Activated naive CD4-positive, alpha-beta T cell treated with anti-CD3 and anti-CD28 coated beads, Interleukin-2, amount 50 U/mL, for 72 hours (primary cell): ENCODE results near the gene DPP8. TPM values are rescaled to one million over a fixed set of nuclear protein-coding genes. Genes with fewer than 3 reads are reported as not detected.

Experiments used
- ATAC-seq, 2 donors: fragments of 150-1000 bp; cut with Tn5 transposase; 2 replicates each; pipeline ENCODE4 v1.10.0; 2021; ENCODE audit warnings: mild to moderate bottlenecking in 2 of 2, moderate library complexity in 2 of 2
- DNase-seq, 2 donors: peaks; one replicate each; pipeline ENCODE4 v3.0.0; 2021 to 2022; ENCODE audit warnings: low spot score in 2 of 2
- H3K27ac Mint-ChIP-seq, 2 donors: one replicate each; pipeline ENCODE4 v1.8.0; 2022; ENCODE audit warnings: mild to moderate bottlenecking in 2 of 2, mixed read lengths in 2 of 2
- H3K36me3 Mint-ChIP-seq, 2 donors: one replicate each; pipeline ENCODE4 v1.8.0; 2022; ENCODE audit warnings: mixed read lengths in 2 of 2
- H3K9me3 Mint-ChIP-seq, 2 donors: one replicate each; pipeline ENCODE4 v1.8.0; 2022; ENCODE audit warnings: mixed read lengths in 2 of 2
- total RNA-seq, 2 donors: library from RNA; stranded (reverse); gene quantifications; one replicate each; pipeline ENCODE4 v1.2.3, GENCODE V29; 2022

Gene DPP8
- total RNA-seq, 2 donors from 2014 or later, result 29.9 to 35.9 TPM

GRCh38 chr15:65416845-65417416, 100.6 kb downstream of the DPP8 start:
- no peak for DNase-seq
- H3K9me3 Mint-ChIP-seq, result no peaks in the 10 kb centered on the region
- H3K27ac Mint-ChIP-seq, result no peak overlapping the region
- ATAC-seq, result no peak
- H3K36me3 Mint-ChIP-seq, result peaks cover 0 to 5% of the 10 kb centered on the region in 2 donors

- H3K9me3 Mint-ChIP-seq, result no peaks in the 10 kb centered on the region
- H3K36me3 Mint-ChIP-seq, result peaks cover 0 to under 1% of the 10 kb centered on the region in 2 donors
- ATAC-seq (no peak), DNase-seq (no peak)
- no peak overlapping the region for H3K27ac Mint-ChIP-seq
Observed at GRCh38 chr15:65414841-65415621, 102.5 kb downstream of the DPP8 start.

GRCh38 chr15:65413760-65414144, 103.7 kb downstream of the DPP8 start:
- Mint-ChIP-seq H3K36me3 (no peaks in the 10 kb centered on the region), H3K9me3 (no peaks in the 10 kb centered on the region), H3K27ac (no peak overlapping the region)
- DNase-seq (no peak), ATAC-seq (no peak)

GRCh38 chr15:65413051-65413759, 104.3 kb downstream of the DPP8 start:
- no peak overlapping the region for H3K27ac Mint-ChIP-seq
- H3K36me3 Mint-ChIP-seq, result no peaks in the 10 kb centered on the region
- H3K9me3 Mint-ChIP-seq, result no peaks in the 10 kb centered on the region
- DNase-seq (no peak), ATAC-seq (no peak)

GRCh38 chr15:65412556-65412955, 104.9 kb downstream of the DPP8 start:
- DNase-seq, result no peak
- Mint-ChIP-seq H3K27ac (no peak overlapping the region), H3K36me3 (no peaks in the 10 kb centered on the region), H3K9me3 (no peaks in the 10 kb centered on the region)
- ATAC-seq, result no peak

- H3K36me3 Mint-ChIP-seq, result no peaks in the 10 kb centered on the region
- no peak for ATAC-seq
- DNase-seq, result no peak
- no peaks in the 10 kb centered on the region for H3K9me3 Mint-ChIP-seq
- no peak overlapping the region for H3K27ac Mint-ChIP-seq
Observed at GRCh38 chr15:65411465-65412071, 105.9 kb downstream of the DPP8 start.

- H3K36me3 Mint-ChIP-seq, result no peaks in the 10 kb centered on the region
- no peak overlapping the region for H3K27ac Mint-ChIP-seq
- no peaks in the 10 kb centered on the region for H3K9me3 Mint-ChIP-seq
- DNase-seq (no peak), ATAC-seq (no peak)
Observed at GRCh38 chr15:65410972-65411371, 106.5 kb downstream of the DPP8 start.

GRCh38 chr15:65410036-65410435, 107.5 kb downstream of the DPP8 start:
- Mint-ChIP-seq H3K36me3 (no peaks in the 10 kb centered on the region), H3K27ac (no peak overlapping the region), H3K9me3 (no peaks in the 10 kb centered on the region)
- DNase-seq (no peak), ATAC-seq (no peak)

- Mint-ChIP-seq H3K27ac (no peak overlapping the region), H3K9me3 (no peaks in the 10 kb centered on the region), H3K36me3 (no peaks in the 10 kb centered on the region)
- peak in 1 of 2 donors; percentile 78 for ATAC-seq
- DNase-seq, result no peak
Observed at GRCh38 chr15:65409036-65409631, 108.4 kb downstream of the DPP8 start.

GRCh38 chr15:65408324-65409035, 109.0 kb downstream of the DPP8 start:
- no peaks in the 10 kb centered on the region for H3K36me3 Mint-ChIP-seq
- H3K27ac Mint-ChIP-seq, result no peak overlapping the region
- DNase-seq (no peak), ATAC-seq (no peak)
- H3K9me3 Mint-ChIP-seq, result no peaks in the 10 kb centered on the region

- H3K36me3 Mint-ChIP-seq, result no peaks in the 10 kb centered on the region
- H3K9me3 Mint-ChIP-seq, result no peaks in the 10 kb centered on the region
- no peak overlapping the region for H3K27ac Mint-ChIP-seq
- no peak for DNase-seq
- no peak for ATAC-seq
Observed at GRCh38 chr15:65406424-65407000, 111.0 kb downstream of the DPP8 start.

- no peaks in the 10 kb centered on the region for H3K9me3 Mint-ChIP-seq
- no peak for ATAC-seq
- H3K36me3 Mint-ChIP-seq, result no peaks in the 10 kb centered on the region
Observed at GRCh38 chr15:65405791-65406423, 111.6 kb downstream of the DPP8 start.

GRCh38 chr15:65404186-65404872, 113.2 kb downstream of the DPP8 start:
- no peak for DNase-seq
- H3K9me3 Mint-ChIP-seq, result no peaks in the 10 kb centered on the region
- no peak overlapping the region for H3K27ac Mint-ChIP-seq
- H3K36me3 Mint-ChIP-seq, result no peaks in the 10 kb centered on the region
- no peak for ATAC-seq

More at GRCh38 chr15:65405791-65406423, 111.6 kb downstream of the DPP8 start:
- no peak for DNase-seq
- no peak overlapping the region for H3K27ac Mint-ChIP-seq

GRCh38 chr15:65402961-65403360, 114.5 kb downstream of the DPP8 start:
- DNase-seq (no peak), ATAC-seq (no peak)
- no peaks in the 10 kb centered on the region for H3K9me3 Mint-ChIP-seq
- no peaks in the 10 kb centered on the region for H3K36me3 Mint-ChIP-seq
- no peak overlapping the region for H3K27ac Mint-ChIP-seq

GRCh38 chr15:65401611-65402240, 115.8 kb downstream of the DPP8 start:
- Mint-ChIP-seq H3K36me3 (no peaks in the 10 kb centered on the region), H3K9me3 (no peaks in the 10 kb centered on the region), H3K27ac (no peak overlapping the region)
- no peak for DNase-seq
- ATAC-seq, result peak in 1 of 2 donors; percentile 16
